Measurements from ENCODE around the gene GART. TPM values are rescaled to one million over a fixed set of nuclear protein-coding genes. Genes with fewer than 3 reads are reported as not detected.

Gene GART
- total RNA-seq, 4 donors from 2014 or later, result 69.9 to 87.7 (median 77.3) TPM

DNA sequence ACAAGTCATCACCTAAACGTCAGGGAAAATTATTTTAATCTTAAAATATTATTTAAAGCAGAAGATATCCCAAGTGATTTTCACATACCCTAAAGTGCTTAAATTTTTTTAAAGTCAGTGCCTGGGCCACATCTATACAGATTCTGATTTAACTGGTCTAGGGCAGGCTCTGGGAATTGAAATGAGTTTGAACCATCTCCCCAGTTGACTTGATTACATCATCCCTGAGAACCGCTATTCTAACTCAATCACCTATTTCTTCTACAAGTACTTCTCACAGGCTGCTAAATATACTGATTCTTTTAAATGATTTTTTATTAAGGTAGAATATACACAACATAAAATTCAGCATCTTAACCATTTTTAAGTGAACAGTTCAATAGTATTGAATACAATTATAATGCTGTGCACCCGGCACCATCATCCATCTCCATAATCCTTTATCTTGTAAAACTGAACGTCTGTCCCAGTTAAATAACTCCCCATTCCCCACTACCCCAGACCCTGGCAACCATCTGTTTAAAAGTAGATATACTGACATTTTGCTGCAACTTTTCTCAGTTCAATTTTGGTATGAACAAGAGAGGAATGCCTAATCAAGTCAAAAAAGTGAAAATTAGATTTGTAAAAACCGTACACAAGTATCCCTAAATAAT lies 19.5 kb downstream of the GART start:
- H3K4me3 ChIP-seq, result no peak overlapping the region
- no peak overlapping the region for H3K27ac ChIP-seq
- no peak for DNase-seq (ENCODE audit: low spot score in 2 of 2)
- H3K27me3 ChIP-seq, result no peaks in the 10 kb centered on the region
- H3K9me3 ChIP-seq, result no peaks in the 10 kb centered on the region
- TF ChIP-seq POLR2AphosphoS5 (IDR thresholded peaks at IDR 0.05) (no peak), EP300 (IDR thresholded peaks at IDR 0.05) (no peak), POLR2A (IDR thresholded peaks at IDR 0.05) (no peak), CTCF (IDR thresholded peaks at IDR 0.05) (no peak)
- H3K36me3 ChIP-seq, result peaks cover 52% of the 10 kb centered on the region
- no peaks in the 10 kb centered on the region for H3K4me1 ChIP-seq
- 91% methylated on average over 5 of the region's 5 CpGs for WGBS

GRCh38 chr21:33518899-33519298 lies 23.0 kb downstream of the GART start:
- DNase-seq (ENCODE audit: low spot score in 2 of 2), result no peak
- peaks cover 71% of the 10 kb centered on the region for H3K36me3 ChIP-seq
- no peak overlapping the region for H3K4me3 ChIP-seq
- WGBS, result 98% methylated on average over 4 of the region's 4 CpGs
- H3K27ac ChIP-seq, result no peak overlapping the region
- no peaks in the 10 kb centered on the region for H3K4me1 ChIP-seq
- H3K27me3 ChIP-seq, result no peaks in the 10 kb centered on the region
- no peaks in the 10 kb centered on the region for H3K9me3 ChIP-seq
- TF ChIP-seq CTCF (IDR thresholded peaks at IDR 0.05), result no peak
- TF ChIP-seq EP300 (IDR thresholded peaks at IDR 0.05), result no peak
- TF ChIP-seq POLR2AphosphoS5 (IDR thresholded peaks at IDR 0.05), result no peak
- TF ChIP-seq POLR2A (IDR thresholded peaks at IDR 0.05), result no peak

DNA sequence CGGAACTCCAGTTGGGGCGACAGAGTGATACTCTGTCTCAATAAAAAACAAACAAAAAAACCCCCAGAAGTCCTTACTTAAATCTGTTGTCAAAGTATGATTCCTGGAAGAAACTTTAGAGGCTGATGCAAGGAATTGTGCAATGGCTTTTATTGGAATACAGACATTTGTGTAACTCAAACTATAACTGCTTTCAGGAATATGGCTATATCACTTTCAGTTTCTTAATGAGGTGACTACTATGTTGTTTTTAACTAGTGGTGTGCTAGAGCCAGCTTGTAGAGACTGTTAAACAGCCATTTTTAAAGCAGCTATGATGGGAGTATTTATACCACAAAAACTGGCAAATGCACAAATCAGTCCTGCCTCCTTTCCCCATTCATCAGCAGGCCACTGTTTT lies 27.7 kb downstream of the GART start:
- no peaks in the 10 kb centered on the region for H3K27me3 ChIP-seq
- WGBS, result 96% methylated on average over 2 of the region's 2 CpGs
- no peak overlapping the region for H3K27ac ChIP-seq
- H3K9me3 ChIP-seq, result no peaks in the 10 kb centered on the region
- no peak overlapping the region for H3K4me3 ChIP-seq
- no peak for DNase-seq (ENCODE audit: low spot score in 2 of 2)
- TF ChIP-seq POLR2A (IDR thresholded peaks at IDR 0.05) (no peak), POLR2AphosphoS5 (IDR thresholded peaks at IDR 0.05) (no peak), EP300 (IDR thresholded peaks at IDR 0.05) (no peak), CTCF (IDR thresholded peaks at IDR 0.05) (no peak)
- H3K36me3 ChIP-seq, result peaks cover 92% of the 10 kb centered on the region
- H3K4me1 ChIP-seq, result no peaks in the 10 kb centered on the region

- Histone ChIP-seq H3K36me3 (peaks cover 77% of the 10 kb centered on the region), H3K4me3 (no peak overlapping the region), H3K9me3 (no peaks in the 10 kb centered on the region), H3K4me1 (no peaks in the 10 kb centered on the region), H3K27me3 (no peaks in the 10 kb centered on the region), H3K27ac (no peak overlapping the region)
- DNase-seq (ENCODE audit: low spot score in 2 of 2), result no peak
- TF ChIP-seq CTCF (IDR thresholded peaks at IDR 0.05) (no peak), POLR2AphosphoS5 (IDR thresholded peaks at IDR 0.05) (no peak), EP300 (IDR thresholded peaks at IDR 0.05) (no peak), POLR2A (IDR thresholded peaks at IDR 0.05) (no peak)
- 96% methylated on average over 3 of the region's 3 CpGs for WGBS
These were observed 29.4 kb downstream of the GART start for GRCh38 chr21:33512481-33512880.

GRCh38 chr21:33511639-33512038 lies 30.3 kb downstream of the GART start:
- H3K9me3 ChIP-seq, result no peaks in the 10 kb centered on the region
- H3K36me3 ChIP-seq, result peaks cover 69% of the 10 kb centered on the region

More at GRCh38 chr21:33511639-33512038, 30.3 kb downstream of the GART start:
- over 99% methylated on average over 4 of the region's 4 CpGs for WGBS
- H3K27me3 ChIP-seq, result no peaks in the 10 kb centered on the region
- H3K27ac ChIP-seq, result no peak overlapping the region
- DNase-seq (ENCODE audit: low spot score in 2 of 2), result no peak
- TF ChIP-seq POLR2A (IDR thresholded peaks at IDR 0.05), result no peak
- TF ChIP-seq CTCF (IDR thresholded peaks at IDR 0.05), result no peak
- no peak for TF ChIP-seq POLR2AphosphoS5 (IDR thresholded peaks at IDR 0.05)
- no peak for TF ChIP-seq EP300 (IDR thresholded peaks at IDR 0.05)
- no peaks in the 10 kb centered on the region for H3K4me1 ChIP-seq
- H3K4me3 ChIP-seq, result no peak overlapping the region

Measured in suprapubic skin (tissue), 4 donors.